Sigmoid colon (tissue), 7 donors: Measurements from ENCODE around the gene MYH14. TPM values are rescaled to one million over a fixed set of nuclear protein-coding genes. Genes with fewer than 3 reads are reported as not detected.

Experiments
- DNase-seq: peaks from one replicate; pipeline ENCODE4 v3.0.0-alpha.2; 2019
- H3K27ac ChIP-seq, 4 donors: fragments of 200-600 bp; sonication (generic); one replicate each; pipeline ENCODE4 v1.5.1; 2016 to 2019; ENCODE audit warnings: mild to moderate bottlenecking in 1 of 4
- H3K27me3 ChIP-seq, 3 donors: fragments of 200-600 bp; sonication (generic); one replicate each; pipeline ENCODE4 v1.5.1; 2019; ENCODE audit warnings: mild to moderate bottlenecking in 1 of 3
- H3K36me3 ChIP-seq, 4 donors: fragments of 200-600 bp; sonication (generic); one replicate each; pipeline ENCODE4 v1.5.1; 2016 to 2019
- H3K4me1 ChIP-seq, 4 donors: fragments of 200-600 bp; sonication (generic); one replicate each; pipeline ENCODE4 v1.5.1; 2017 to 2019
- H3K4me3 ChIP-seq, 4 donors: fragments of 200-600 bp; sonication (generic); one replicate each; pipeline ENCODE4 v1.5.1; 2017 to 2019; ENCODE audit warnings: mild to moderate bottlenecking in 2 of 4, moderate library complexity in 1 of 4
- H3K9me3 ChIP-seq, 4 donors: fragments of 200-600 bp in 3 of 4; sonication (generic) in 3 of 4; one replicate each; pipeline versions ENCODE4 v1.5.1 to v1.6.1; 2013 to 2019
- EP300 ChIP-seq, 4 donors: sonication (generic); formaldehyde crosslinking; IDR thresholded peaks; one replicate each; pipeline ENCODE4 v1.6.1; 2017; ENCODE audit warnings: antibody characterized with exemption in 4 of 4
- POLR2A ChIP-seq, 2 donors: fragments of 450-650 bp; IDR thresholded peaks; one replicate each; pipeline ENCODE4 v1.6.1; 2016; ENCODE audit warnings: antibody characterized with exemption in 2 of 2, mild to moderate bottlenecking in 2 of 2, moderate library complexity in 2 of 2
- POLR2AphosphoS5 ChIP-seq, 4 donors: sonication (generic); formaldehyde crosslinking; IDR thresholded peaks; one replicate each; pipeline ENCODE4 v1.6.1; 2017; ENCODE audit warnings: antibody characterized with exemption in 4 of 4
- WGBS, 2 donors: extraction: QIAGEN DNeasy Blood & Tissue Kit; methylation state at CpG; one replicate each; pipeline ENCODE4 v1.1.7; 2013; 5-methylcytosine and 5-hydroxymethylcytosine counted together
- intact Hi-C: fragments of 100-400 bp; cut with DNase I; formaldehyde crosslinking; loops from one replicate; pipeline ENCODE4 v1.15.1; 2023
- polyA plus RNA-seq, 3 donors: library from polyadenylated mRNA; stranded (reverse); fragments of 200-250 nt; gene quantifications; one replicate each; pipeline ENCODE4 v1.2.3, GENCODE V29; 2013
- total RNA-seq, 4 donors: library from RNA; depleted of rRNA; stranded (reverse); fragments of >200 nt; gene quantifications; one replicate each; pipeline ENCODE4 v1.1.0, GENCODE V29; 2016
- TF ChIP-seq, protein P1 (sequence below), 4 experiments: fragments of 450-650 bp in 3 of 4; fragments of 200-600 bp in 1 of 4; IDR thresholded peaks; one replicate each; pipeline ENCODE4 v1.5.1; 2016 to 2019; ENCODE audit warnings: antibody characterized with exemption in 4 of 4, mild to moderate bottlenecking in 3 of 4, moderate library complexity in 2 of 4
- donor health status: healthy with polysubstance abuse.
- donor health status: Bipolar disorder and iron deficiency.
- donor health status: healthy.

The MYH14 gene
- total and polyA plus RNA-seq, 7 donors: 0.16 to 479 (median 3.9) TPM

DNA sequence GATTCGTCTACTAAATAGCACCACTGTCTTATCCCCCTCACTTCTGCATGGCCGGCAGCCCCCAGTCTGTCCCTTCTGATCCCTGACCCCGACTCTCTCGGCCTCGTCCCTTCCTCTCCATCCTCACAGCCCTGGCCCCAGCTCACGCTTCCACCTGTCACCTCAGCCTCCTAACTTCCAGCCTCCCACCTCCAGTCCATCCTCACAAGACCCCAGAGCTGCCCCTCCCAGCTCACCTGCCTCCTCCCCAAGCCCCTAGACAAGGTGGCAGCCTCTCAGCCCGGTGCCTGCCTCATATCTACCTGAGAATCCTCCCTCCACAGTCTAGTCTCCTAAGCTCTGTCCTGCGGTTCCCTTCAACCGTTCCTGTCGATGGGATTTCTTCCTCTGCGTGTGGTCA, 115.7 kb downstream of the MYH14 start:
- Histone ChIP-seq H3K36me3 (no peaks in the 10 kb centered on the region), H3K27ac (no peak overlapping the region), H3K4me3 (no peak overlapping the region), H3K9me3 (no peaks in the 10 kb centered on the region), H3K4me1 (no peaks in the 10 kb centered on the region), H3K27me3 (peaks cover 13 to 46% (median 32%) of the 10 kb centered on the region in 3 donors)
- no peak for TF ChIP-seq POLR2A (IDR thresholded peaks at IDR 0.05)
- TF ChIP-seq EP300 (IDR thresholded peaks at IDR 0.05): no peak
- no peak for TF ChIP-seq POLR2AphosphoS5 (IDR thresholded peaks at IDR 0.05)
- TF ChIP-seq, protein P1, sequence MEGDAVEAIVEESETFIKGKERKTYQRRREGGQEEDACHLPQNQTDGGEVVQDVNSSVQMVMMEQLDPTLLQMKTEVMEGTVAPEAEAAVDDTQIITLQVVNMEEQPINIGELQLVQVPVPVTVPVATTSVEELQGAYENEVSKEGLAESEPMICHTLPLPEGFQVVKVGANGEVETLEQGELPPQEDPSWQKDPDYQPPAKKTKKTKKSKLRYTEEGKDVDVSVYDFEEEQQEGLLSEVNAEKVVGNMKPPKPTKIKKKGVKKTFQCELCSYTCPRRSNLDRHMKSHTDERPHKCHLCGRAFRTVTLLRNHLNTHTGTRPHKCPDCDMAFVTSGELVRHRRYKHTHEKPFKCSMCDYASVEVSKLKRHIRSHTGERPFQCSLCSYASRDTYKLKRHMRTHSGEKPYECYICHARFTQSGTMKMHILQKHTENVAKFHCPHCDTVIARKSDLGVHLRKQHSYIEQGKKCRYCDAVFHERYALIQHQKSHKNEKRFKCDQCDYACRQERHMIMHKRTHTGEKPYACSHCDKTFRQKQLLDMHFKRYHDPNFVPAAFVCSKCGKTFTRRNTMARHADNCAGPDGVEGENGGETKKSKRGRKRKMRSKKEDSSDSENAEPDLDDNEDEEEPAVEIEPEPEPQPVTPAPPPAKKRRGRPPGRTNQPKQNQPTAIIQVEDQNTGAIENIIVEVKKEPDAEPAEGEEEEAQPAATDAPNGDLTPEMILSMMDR (IDR thresholded peaks at IDR 0.05): no peak
- WGBS, 2 donors: 84 to 90% methylated on average over 11 of the region's 11 CpGs
- no peak for DNase-seq
- intact Hi-C loops: no loop called here

DNA sequence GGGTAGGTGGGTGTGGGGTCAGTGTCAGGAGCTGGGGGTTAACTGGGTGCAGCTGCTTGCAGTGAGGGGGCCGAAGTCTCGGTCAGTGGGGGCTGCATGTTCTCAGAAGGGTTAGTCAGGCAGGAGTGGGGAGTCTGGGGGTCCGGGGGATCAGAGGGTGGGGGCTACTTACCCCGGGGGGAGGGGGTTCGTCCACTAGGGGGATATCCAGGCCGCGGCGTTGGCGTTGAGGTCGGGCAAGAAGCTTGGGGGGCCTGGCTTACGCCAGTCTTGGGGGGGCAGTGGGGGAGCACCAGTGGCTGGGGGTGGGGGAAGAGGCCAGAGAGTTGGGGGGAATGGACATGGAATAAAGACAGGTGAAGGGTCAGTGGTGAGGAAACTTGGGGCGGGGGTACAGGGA, 116.6 kb downstream of the MYH14 start:
- WGBS, 2 donors: 91 to 93% methylated on average over 12 of the region's 12 CpGs
- Histone ChIP-seq H3K27ac (no peak overlapping the region), H3K4me1 (no peaks in the 10 kb centered on the region), H3K27me3 (peaks cover 6 to 37% (median 23%) of the 10 kb centered on the region in 3 donors), H3K4me3 (no peak overlapping the region), H3K9me3 (no peaks in the 10 kb centered on the region), H3K36me3 (no peaks in the 10 kb centered on the region)
- intact Hi-C loops: no loop called here
- TF ChIP-seq POLR2A (IDR thresholded peaks at IDR 0.05) (no peak), POLR2AphosphoS5 (IDR thresholded peaks at IDR 0.05) (no peak), EP300 (IDR thresholded peaks at IDR 0.05) (no peak)
- TF ChIP-seq, protein P1 (IDR thresholded peaks at IDR 0.05): no peak
- no peak for DNase-seq

DNA sequence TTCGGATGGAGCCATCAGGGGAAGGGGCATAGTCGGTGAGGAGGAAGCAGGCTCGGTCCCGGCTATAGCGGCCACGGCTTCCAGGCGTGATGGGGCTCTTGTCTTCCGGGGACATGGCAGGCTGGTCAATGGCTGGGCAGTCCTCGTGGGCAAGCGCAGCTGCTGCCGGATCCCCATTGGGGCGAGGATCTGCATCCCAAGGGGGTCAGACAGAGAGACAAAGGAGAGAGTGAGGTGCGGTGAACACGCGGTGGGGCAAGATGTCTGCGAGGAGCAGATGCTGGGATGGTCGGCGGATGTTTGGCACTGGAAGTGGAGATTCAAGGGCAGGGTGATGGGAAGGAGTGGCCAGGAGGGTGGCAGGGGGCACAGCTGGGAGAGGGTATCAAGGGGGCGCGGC, 117.2 kb downstream of the MYH14 start:
- Histone ChIP-seq H3K4me1 (peaks cover 0 to under 1% (median 0%) of the 10 kb centered on the region in 4 donors), H3K36me3 (no peaks in the 10 kb centered on the region), H3K9me3 (no peaks in the 10 kb centered on the region), H3K4me3 (no peak overlapping the region), H3K27me3 (peaks cover 2 to 32% (median 24%) of the 10 kb centered on the region in 3 donors), H3K27ac (no peak overlapping the region)
- TF ChIP-seq POLR2AphosphoS5 (IDR thresholded peaks at IDR 0.05) (no peak), EP300 (IDR thresholded peaks at IDR 0.05) (no peak), POLR2A (IDR thresholded peaks at IDR 0.05) (no peak)
- TF ChIP-seq, protein P1 (IDR thresholded peaks at IDR 0.05): no peak
- intact Hi-C loops: no loop called here
- WGBS, 2 donors: 89 to 94% methylated on average over 20 of the region's 20 CpGs
- DNase-seq: no peak

DNA sequence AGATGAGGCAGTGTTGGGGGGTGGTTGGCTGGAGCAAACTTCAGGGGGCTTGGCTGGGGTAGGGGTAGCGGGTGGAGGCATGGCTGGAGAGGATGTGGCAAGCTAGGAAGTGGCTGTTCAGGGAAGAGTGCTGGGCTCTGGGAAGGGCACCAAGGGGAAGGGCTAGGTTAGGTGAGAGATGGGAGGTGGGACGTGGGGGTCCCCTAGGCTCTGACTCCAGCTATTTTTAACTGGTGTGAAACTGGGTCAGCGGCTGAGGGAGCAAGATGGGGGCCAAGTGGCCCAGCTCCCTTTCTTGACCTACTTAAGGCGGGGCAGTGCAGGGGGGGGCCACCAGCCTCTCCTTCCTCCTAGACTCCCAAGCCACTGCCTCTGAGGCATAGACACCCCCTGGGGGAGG, 118.4 kb downstream of the MYH14 start:
- intact Hi-C loops: no loop called here
- Histone ChIP-seq H3K4me1 (peaks cover 0 to 12% (median 7%) of the 10 kb centered on the region in 4 donors), H3K36me3 (no peaks in the 10 kb centered on the region), H3K9me3 (no peaks in the 10 kb centered on the region), H3K27ac (no peak overlapping the region), H3K27me3 (peaks cover 6 to 32% (median 26%) of the 10 kb centered on the region in 3 donors), H3K4me3 (no peak overlapping the region)
- 82 to 87% methylated on average over 4 of the region's 4 CpGs for WGBS, 2 donors
- TF ChIP-seq EP300 (IDR thresholded peaks at IDR 0.05) (no peak), POLR2AphosphoS5 (IDR thresholded peaks at IDR 0.05) (no peak)
- TF ChIP-seq, protein P1 (IDR thresholded peaks at IDR 0.05): no peak
- DNase-seq: no peak

DNA sequence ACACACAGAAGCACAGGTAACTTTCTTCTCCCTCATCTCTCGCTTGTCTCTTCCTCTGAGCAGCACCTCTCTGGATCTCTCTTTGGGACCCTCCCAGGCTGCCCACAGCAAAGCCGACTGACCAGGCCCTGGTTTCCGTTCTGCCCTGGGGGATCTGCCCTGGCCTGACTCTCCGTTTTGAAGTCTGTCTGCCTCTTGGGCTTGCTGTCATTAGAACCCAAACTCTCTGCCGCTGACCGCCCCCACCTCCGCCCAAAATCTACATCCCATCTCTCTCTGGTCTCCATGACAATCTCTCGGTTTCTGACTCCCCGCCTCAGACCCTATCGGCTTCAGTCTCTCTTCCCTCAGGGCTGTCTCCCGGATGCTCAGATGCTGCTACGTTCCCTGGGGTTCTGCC, 118.8 kb downstream of the MYH14 start:
- TF ChIP-seq POLR2AphosphoS5 (IDR thresholded peaks at IDR 0.05) (no peak), EP300 (IDR thresholded peaks at IDR 0.05) (no peak)
- TF ChIP-seq, protein P1 (IDR thresholded peaks at IDR 0.05): no peak
- no peak overlapping the region for H3K4me3 ChIP-seq
- H3K27ac ChIP-seq: no peak overlapping the region
- intact Hi-C loops: no loop called here
- no peaks in the 10 kb centered on the region for H3K9me3 ChIP-seq
- H3K4me1 ChIP-seq: peaks cover 0 to 12% (median 7%) of the 10 kb centered on the region in 4 donors
- no peaks in the 10 kb centered on the region for H3K36me3 ChIP-seq
- DNase-seq: no peak
- WGBS, 2 donors: 82 to 89% methylated on average over 12 of the region's 12 CpGs
- H3K27me3 ChIP-seq: peaks cover 8 to 32% (median 30%) of the 10 kb centered on the region in 3 donors
